RWPE2 (cell line): ENCODE measurements around the gene SLC6A2.

Experiments
- ATAC-seq: fragments of 200-7000 bp; cut with Tn5 transposase; 3 replicates; pipeline ENCODE4 v1.9.1; 2021; ENCODE audit warnings: low read depth
- DNase-seq: peaks from one replicate; pipeline ENCODE4 v3.0.0-alpha.2; 2020; ENCODE audit warnings: low spot score
- H3K27ac ChIP-seq: fragments of 450-650 bp; 2 replicates; pipeline ENCODE4 v1.5.1; 2017; ENCODE audit warnings: mild to moderate bottlenecking; ENCODE audit not compliant: poor library complexity, severe bottlenecking
- H3K27me3 ChIP-seq: fragments of 250-450 bp; sonication (Bioruptor Pico); 2 replicates; pipeline ENCODE4 v1.5.1; 2021; ENCODE audit warnings: mild to moderate bottlenecking, moderate library complexity; ENCODE audit not compliant: insufficient read depth, poor library complexity, severe bottlenecking
- H3K36me3 ChIP-seq: fragments of 250-450 bp; sonication (Bioruptor Pico); 2 replicates; pipeline ENCODE4 v1.5.1; 2020; ENCODE audit warnings: low read depth, mild to moderate bottlenecking, moderate library complexity
- H3K4me1 ChIP-seq: fragments of 250-450 bp; sonication (Bioruptor Pico); 2 replicates; pipeline ENCODE4 v1.5.1; 2021; ENCODE audit warnings: mild to moderate bottlenecking, moderate library complexity; ENCODE audit not compliant: insufficient read depth, poor library complexity, severe bottlenecking
- H3K4me3 ChIP-seq: fragments of 250-450 bp; sonication (Bioruptor Pico); 2 replicates; pipeline ENCODE4 v1.5.1; 2021; ENCODE audit warnings: mild to moderate bottlenecking, moderate library complexity; ENCODE audit not compliant: severe bottlenecking
- H3K9me3 ChIP-seq: fragments of 250-450 bp; sonication (Bioruptor Pico); 2 replicates; pipeline ENCODE4 v1.5.1; 2021; ENCODE audit warnings: mild to moderate bottlenecking, moderate library complexity; ENCODE audit not compliant: severe bottlenecking
- CTCF ChIP-seq: fragments of 450-650 bp; IDR thresholded peaks from one replicate; pipeline ENCODE4 v1.5.1; 2017; ENCODE audit warnings: mild to moderate bottlenecking, moderate library complexity; ENCODE audit not compliant: poor library complexity, severe bottlenecking

Gene SLC6A2

DNA sequence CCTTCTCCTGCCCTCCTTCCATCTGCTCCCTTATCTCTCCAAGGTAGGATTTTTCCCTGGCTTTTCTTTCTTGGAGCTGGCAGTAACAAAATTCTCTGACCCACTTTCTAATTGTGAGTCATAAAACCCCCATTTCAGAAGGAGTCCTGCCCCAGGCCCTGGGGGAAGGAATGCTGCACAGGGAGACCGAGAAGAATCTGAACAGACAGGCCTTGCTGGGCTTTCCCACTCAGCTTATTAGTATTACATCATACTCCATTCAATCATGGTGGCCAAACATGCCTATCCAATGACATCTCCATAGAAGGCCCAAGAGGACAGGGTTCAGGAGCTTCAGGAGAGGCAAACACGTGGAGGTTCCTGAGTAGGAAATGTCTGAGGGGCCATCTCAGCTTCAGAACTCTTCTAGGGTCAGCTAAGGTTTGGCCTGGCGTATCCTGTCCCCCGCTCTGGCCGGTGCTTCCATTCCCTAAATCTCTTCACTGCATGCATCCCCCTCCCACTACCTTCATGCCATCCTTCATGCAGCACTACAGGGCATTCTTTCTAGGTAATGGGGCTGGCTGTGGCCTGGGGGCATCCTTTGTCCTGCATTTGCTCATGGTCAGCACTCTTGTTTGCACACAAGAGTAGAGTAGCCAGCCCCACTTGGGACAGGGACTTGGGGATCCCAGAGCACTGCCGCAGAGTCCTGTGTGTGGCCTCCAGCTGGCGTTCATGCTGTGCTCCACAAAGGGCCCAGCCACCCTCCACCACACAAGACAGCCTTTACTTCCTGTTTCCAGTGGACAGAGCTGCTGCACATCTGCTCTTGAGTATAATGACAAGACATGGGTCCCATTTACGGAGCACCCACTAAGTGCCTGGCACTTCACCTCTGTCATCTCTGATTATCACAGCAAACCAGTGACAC, 8.2 kb downstream of the SLC6A2 start:
- Histone ChIP-seq H3K9me3 (no peaks in the 10 kb centered on the region), H3K36me3 (no peaks in the 10 kb centered on the region), H3K27me3 (no peaks in the 10 kb centered on the region), H3K27ac (peak overlapping the region; percentile 57), H3K4me1 (peaks cover 28% of the 10 kb centered on the region), H3K4me3 (no peak overlapping the region)
- no peak for TF ChIP-seq CTCF
- ATAC-seq (peak; percentile 17), DNase-seq (no peak)

DNA sequence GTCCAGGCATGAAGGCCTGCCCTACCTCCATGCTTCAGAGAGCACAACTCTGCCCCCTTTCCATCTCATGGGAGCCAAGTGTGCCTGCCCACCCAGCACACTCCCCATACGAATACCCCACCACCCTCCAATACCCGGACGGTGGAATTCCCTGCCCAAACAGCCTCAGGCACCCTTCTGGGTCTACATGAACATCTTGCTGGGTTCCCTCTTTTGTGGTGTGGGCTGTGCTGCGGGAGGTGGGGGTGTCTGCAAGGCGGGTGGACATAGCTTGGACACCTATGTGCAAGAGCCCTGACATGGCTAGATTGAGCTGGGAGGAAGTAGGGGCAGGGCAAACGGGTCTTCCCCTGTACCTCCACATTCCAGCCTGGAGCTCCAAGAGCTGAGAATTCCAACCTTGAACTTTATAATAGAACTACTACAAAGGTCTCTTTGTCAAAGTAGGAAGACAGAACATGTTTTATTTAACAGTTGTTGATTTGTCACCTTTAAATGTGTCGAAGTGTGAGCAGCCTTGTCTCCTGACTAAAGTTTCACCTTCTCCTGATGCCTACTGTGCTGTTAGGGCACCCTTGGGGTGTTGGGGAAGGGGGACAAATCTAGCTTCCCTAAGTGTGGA, 9.1 kb downstream of the SLC6A2 start:
- Histone ChIP-seq H3K36me3 (no peaks in the 10 kb centered on the region), H3K27ac (no peak overlapping the region), H3K9me3 (no peaks in the 10 kb centered on the region), H3K4me3 (no peak overlapping the region), H3K27me3 (no peaks in the 10 kb centered on the region), H3K4me1 (peaks cover 33% of the 10 kb centered on the region)
- TF ChIP-seq CTCF = no peak
- ATAC-seq (no peak), DNase-seq (no peak)

DNA sequence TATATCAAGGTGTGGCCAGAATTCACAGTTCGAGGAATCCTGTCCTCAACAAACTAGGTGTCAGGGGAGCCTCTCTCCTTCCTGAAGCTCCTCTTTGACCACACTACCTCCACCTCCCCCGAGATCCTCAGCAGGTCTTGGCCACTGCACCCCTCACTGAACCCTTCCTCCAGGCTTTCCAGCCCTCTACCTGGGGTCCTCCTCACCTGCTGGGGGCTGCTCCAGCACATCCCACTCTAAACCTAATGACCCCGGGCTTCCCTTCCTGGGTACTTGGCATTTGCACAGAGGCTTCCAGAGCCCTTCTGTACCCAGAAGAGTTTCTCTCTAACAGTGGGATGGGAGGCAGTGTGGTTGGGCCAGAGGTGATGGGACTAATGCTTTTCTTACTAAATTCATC, 9.7 kb downstream of the SLC6A2 start:
- no peak overlapping the region for H3K4me3 ChIP-seq
- no peaks in the 10 kb centered on the region for H3K9me3 ChIP-seq
- no peak overlapping the region for H3K27ac ChIP-seq
- DNase-seq (no peak), ATAC-seq (no peak)
- no peak for TF ChIP-seq CTCF
- no peaks in the 10 kb centered on the region for H3K27me3 ChIP-seq
- no peaks in the 10 kb centered on the region for H3K36me3 ChIP-seq
- peaks cover 33% of the 10 kb centered on the region for H3K4me1 ChIP-seq

GRCh38 chr16:55666012-55666411, 10.2 kb downstream of the SLC6A2 start:
- Histone ChIP-seq H3K4me1 (peaks cover 33% of the 10 kb centered on the region), H3K9me3 (no peaks in the 10 kb centered on the region), H3K4me3 (no peak overlapping the region), H3K36me3 (no peaks in the 10 kb centered on the region), H3K27ac (no peak overlapping the region), H3K27me3 (no peaks in the 10 kb centered on the region)
- no peak for DNase-seq
- no peak for TF ChIP-seq CTCF
- ATAC-seq = no peak

GRCh38 chr16:55667753-55668152, 12.0 kb downstream of the SLC6A2 start:
- ATAC-seq = no peak
- H3K27ac ChIP-seq = peak overlapping the region; percentile 82

More at GRCh38 chr16:55667753-55668152, 12.0 kb downstream of the SLC6A2 start:
- Histone ChIP-seq H3K4me3 (no peak overlapping the region), H3K4me1 (peaks cover 27% of the 10 kb centered on the region), H3K36me3 (no peaks in the 10 kb centered on the region), H3K27me3 (no peaks in the 10 kb centered on the region), H3K9me3 (no peaks in the 10 kb centered on the region)
- DNase-seq = no peak
- no peak for TF ChIP-seq CTCF
